MCF 10A (cell line): ENCODE measurements around the gene DAO. TPM values are rescaled to one million over a fixed set of nuclear protein-coding genes. Genes with fewer than 3 reads are reported as not detected.

Source experiments
- BruUV-seq: library from RNA; stranded (reverse); fragments of 400-500 nt; replicated peaks from 2 replicates; lab custom pipeline; 2021; lab: Mats Ljungman, UMichigan
- CTCF ChIA-PET: fragments of 300-600 bp; sonication (Branson Sonifier 250); formaldehyde crosslinking; extraction: SDS; loops from one replicate; lab custom pipeline; 2021; ENCODE audit warnings: antibody characterized with exemption, inconsistent platforms; lab: Yijun Ruan, JAX
- POLR2A ChIA-PET: fragments of 300-600, 350-650 bp; sonication (Branson Sonifier 250); formaldehyde crosslinking; extraction: SDS; loops from one replicate; lab custom pipeline; 2020; ENCODE audit warnings: antibody characterized with exemption, inconsistent platforms; lab: Yijun Ruan, JAX
- DNase-seq: peaks from one replicate; pipeline ENCODE4 v3.0.0-alpha.2; 2018; ENCODE audit not compliant: unreplicated experiment
- H3K27ac Mint-ChIP-seq: one replicate; pipeline ENCODE4 v1.8.0; 2022; ENCODE audit warnings: mild to moderate bottlenecking, low read depth, mixed read lengths; ENCODE audit not compliant: unreplicated experiment
- H3K27me3 Mint-ChIP-seq: one replicate; pipeline ENCODE4 v1.8.0; 2022; ENCODE audit warnings: mixed read lengths; ENCODE audit not compliant: insufficient read depth, unreplicated experiment
- H3K36me3 Mint-ChIP-seq: one replicate; pipeline ENCODE4 v1.8.0; 2022; ENCODE audit warnings: mild to moderate bottlenecking, moderate library complexity, mixed read lengths; ENCODE audit not compliant: insufficient read depth, unreplicated experiment
- H3K4me1 Mint-ChIP-seq: one replicate; pipeline ENCODE4 v1.8.0; 2022; ENCODE audit warnings: mixed read lengths; ENCODE audit not compliant: insufficient read depth, unreplicated experiment
- H3K4me3 Mint-ChIP-seq: one replicate; pipeline ENCODE4 v1.8.0; 2022; ENCODE audit warnings: mild to moderate bottlenecking, moderate library complexity, mixed read lengths; ENCODE audit not compliant: unreplicated experiment
- H3K9me3 Mint-ChIP-seq: one replicate; pipeline ENCODE4 v1.8.0; 2022; ENCODE audit warnings: mixed read lengths; ENCODE audit not compliant: unreplicated experiment
- CTCF ChIP-seq: fragments of 200-600 bp; IDR thresholded peaks from one replicate; pipeline ENCODE4 v1.8.0; 2022; ENCODE audit warnings: antibody characterized with exemption, mild to moderate bottlenecking; ENCODE audit not compliant: unreplicated experiment
- intact Hi-C: fragments of 100-400 bp; cut with micrococcal nuclease; formaldehyde crosslinking; loops from 2 replicates; pipeline ENCODE4 v1.14.1; 2022
- total RNA-seq: library from RNA; stranded (reverse); gene quantifications from 2 replicates; pipeline ENCODE4 v1.2.3, GENCODE V29; 2022

Gene DAO
- total RNA-seq, 1 experiment from 2014 or later = not detected

DNA sequence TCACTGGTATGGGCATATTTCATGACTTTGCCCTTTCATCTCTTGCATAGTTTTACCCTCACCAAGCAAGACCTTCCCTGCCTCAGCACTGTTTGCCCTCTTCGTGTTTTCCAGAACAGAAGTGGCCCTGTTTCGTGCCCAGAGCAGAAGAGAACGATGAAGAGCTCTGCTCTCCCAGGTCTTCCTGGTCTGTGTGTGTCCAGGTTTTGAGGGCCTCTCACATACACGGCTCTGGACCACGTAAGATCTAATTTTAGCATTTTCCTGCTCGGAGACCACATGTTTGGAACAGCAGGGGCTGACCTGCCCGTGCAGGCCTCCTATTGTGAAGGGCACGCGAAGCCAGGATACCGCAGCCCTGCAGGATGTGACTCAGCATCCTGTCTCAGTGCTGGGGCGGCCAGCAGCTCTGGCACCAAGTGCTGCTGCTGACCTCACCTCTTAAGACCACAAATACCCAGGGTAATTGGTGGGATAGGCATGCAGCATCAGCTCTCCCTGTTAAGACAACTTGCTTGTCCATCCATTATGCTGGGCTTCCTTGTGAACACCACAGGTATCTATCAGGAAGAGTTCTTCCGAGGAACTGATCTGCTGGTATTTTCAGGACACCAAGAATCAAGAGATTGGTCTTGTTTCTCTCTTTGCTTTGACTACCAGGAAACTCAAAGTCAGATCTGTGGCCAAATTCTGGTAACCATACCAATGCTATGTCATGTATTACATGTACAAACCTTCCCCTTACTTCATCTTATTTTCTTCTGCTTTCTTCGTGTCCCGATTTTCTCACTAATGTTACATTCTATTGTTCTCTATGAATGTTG lies 41.5 kb upstream of the DAO start:
- peaks cover 35% of the 10 kb centered on the region for H3K36me3 Mint-ChIP-seq
- no peaks in the 10 kb centered on the region for H3K9me3 Mint-ChIP-seq
- intact Hi-C loops = loop anchor here (2.0 kb wide), 1 partner anchor 18 kb away; the partner anchor contains the start of gene SSH1
- DNase-seq = peak; percentile 98
- no peaks in the 10 kb centered on the region for H3K27me3 Mint-ChIP-seq
- H3K4me1 Mint-ChIP-seq = peaks cover 40% of the 10 kb centered on the region
- peak overlapping the region; percentile 87 for H3K27ac Mint-ChIP-seq
- POLR2A ChIA-PET = interaction anchor here (0.6 to 2.7 kb wide), 14 partner anchors 10 to 1277 kb away, joined by 3 to 28 read pairs (median 5); partner anchors contain the start of genes ALKBH2, ISCU, SART3 and SSH1
- no TSS peak for BruUV-seq
- TF ChIP-seq CTCF = no peak
- CTCF ChIA-PET = interaction anchor here (0.5 to 3.4 kb wide), 6 partner anchors 11 to 956 kb away, joined by 3 to 8 read pairs (median 4); no protein-coding TSS in a partner anchor
- peak overlapping the region; percentile 65 for H3K4me3 Mint-ChIP-seq

- H3K4me3 Mint-ChIP-seq = no peak overlapping the region
- peak overlapping the region; percentile 87 for H3K27ac Mint-ChIP-seq
- ChIA-PET POLR2A (interaction anchor here (1.2 to 2.7 kb wide), 10 partner anchors 10 to 278 kb away, joined by 4 to 28 read pairs (median 9); partner anchors contain the start of genes ALKBH2, ISCU, SART3 and SSH1), CTCF (interaction anchor here (0.6 to 3.4 kb wide), 5 partner anchors 10 to 955 kb away, joined by 3 to 8 read pairs (median 4); no protein-coding TSS in a partner anchor)
- DNase-seq = peak; percentile 90
- no peak for TF ChIP-seq CTCF
- H3K4me1 Mint-ChIP-seq = peaks cover 31% of the 10 kb centered on the region
- intact Hi-C loops = loop anchor here (2.0 kb wide), 1 partner anchor 18 kb away; the partner anchor contains the start of gene SSH1
- TSS peak; percentile 99 for BruUV-seq
- peaks cover 44% of the 10 kb centered on the region for H3K36me3 Mint-ChIP-seq
- H3K9me3 Mint-ChIP-seq = no peaks in the 10 kb centered on the region
- no peaks in the 10 kb centered on the region for H3K27me3 Mint-ChIP-seq
These were observed 40.6 kb upstream of the DAO start for GRCh38 chr12:108839018-108839889.

GRCh38 chr12:108839890-108840230 lies 40.0 kb upstream of the DAO start:
- H3K4me1 Mint-ChIP-seq = peaks cover 29% of the 10 kb centered on the region
- peak overlapping the region; percentile 87 for H3K27ac Mint-ChIP-seq
- POLR2A ChIA-PET = interaction anchor here (0.7 to 2.7 kb wide), 3 partner anchors 9 to 168 kb away, joined by 3 to 10 read pairs (median 4); no protein-coding TSS in a partner anchor
- no peak overlapping the region for H3K4me3 Mint-ChIP-seq
- CTCF ChIA-PET = interaction anchor here (0.6 to 3.4 kb wide), 4 partner anchors 9 to 286 kb away, joined by 3 to 8 read pairs (median 3); no protein-coding TSS in a partner anchor
- TF ChIP-seq CTCF = no peak
- no peak for DNase-seq
- intact Hi-C loops = loop anchor here (2.0 kb wide), 1 partner anchor 17 kb away; the partner anchor contains the start of gene SSH1
- no peaks in the 10 kb centered on the region for H3K27me3 Mint-ChIP-seq
- H3K9me3 Mint-ChIP-seq = no peaks in the 10 kb centered on the region
- peaks cover 44% of the 10 kb centered on the region for H3K36me3 Mint-ChIP-seq
- no TSS peak for BruUV-seq
